Measurements from ENCODE around the gene SLC27A3.

SLC27A3 gene, protein sequence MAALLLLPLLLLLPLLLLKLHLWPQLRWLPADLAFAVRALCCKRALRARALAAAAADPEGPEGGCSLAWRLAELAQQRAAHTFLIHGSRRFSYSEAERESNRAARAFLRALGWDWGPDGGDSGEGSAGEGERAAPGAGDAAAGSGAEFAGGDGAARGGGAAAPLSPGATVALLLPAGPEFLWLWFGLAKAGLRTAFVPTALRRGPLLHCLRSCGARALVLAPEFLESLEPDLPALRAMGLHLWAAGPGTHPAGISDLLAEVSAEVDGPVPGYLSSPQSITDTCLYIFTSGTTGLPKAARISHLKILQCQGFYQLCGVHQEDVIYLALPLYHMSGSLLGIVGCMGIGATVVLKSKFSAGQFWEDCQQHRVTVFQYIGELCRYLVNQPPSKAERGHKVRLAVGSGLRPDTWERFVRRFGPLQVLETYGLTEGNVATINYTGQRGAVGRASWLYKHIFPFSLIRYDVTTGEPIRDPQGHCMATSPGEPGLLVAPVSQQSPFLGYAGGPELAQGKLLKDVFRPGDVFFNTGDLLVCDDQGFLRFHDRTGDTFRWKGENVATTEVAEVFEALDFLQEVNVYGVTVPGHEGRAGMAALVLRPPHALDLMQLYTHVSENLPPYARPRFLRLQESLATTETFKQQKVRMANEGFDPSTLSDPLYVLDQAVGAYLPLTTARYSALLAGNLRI

DNA sequence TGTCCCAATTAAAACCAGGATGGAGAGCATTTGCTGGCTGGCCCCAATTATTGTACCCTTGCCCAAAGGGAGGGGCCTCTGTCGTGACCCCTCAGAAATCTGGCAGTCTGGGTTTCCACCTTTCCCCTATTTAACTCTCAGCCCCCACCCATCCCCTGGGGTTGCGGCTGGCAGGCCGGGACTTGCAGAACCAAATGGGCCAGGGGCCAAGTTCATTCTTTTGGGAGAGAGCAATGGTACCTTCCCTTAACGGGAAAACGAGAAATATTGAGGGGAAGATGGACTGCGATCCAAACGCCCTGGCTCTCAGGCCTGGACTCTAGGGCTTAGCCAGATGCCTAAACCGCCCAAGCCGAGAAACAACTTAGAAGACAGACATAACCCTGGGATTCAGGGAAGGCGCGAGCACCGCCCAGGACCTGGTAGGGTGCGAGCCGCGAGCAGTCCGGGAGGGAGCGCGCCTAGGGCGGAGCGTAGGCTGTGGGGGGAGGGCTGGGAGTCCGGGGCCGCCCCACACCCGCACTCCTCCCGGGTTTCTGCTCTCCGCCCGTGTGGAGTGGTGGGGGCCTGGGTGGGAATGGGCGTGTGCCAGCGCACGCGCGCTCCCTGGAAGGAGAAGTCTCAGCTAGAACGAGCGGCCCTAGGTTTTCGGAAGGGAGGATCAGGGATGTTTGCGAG, at the start of gene SLC27A3:
Gene SLC27A3 (plus strand): TSS at position 628 of the 678 bp plus-strand sequence. CDS start 91 bp downstream, outside the sequence.
- peak; percentile 6 for DNase-seq

DNA sequence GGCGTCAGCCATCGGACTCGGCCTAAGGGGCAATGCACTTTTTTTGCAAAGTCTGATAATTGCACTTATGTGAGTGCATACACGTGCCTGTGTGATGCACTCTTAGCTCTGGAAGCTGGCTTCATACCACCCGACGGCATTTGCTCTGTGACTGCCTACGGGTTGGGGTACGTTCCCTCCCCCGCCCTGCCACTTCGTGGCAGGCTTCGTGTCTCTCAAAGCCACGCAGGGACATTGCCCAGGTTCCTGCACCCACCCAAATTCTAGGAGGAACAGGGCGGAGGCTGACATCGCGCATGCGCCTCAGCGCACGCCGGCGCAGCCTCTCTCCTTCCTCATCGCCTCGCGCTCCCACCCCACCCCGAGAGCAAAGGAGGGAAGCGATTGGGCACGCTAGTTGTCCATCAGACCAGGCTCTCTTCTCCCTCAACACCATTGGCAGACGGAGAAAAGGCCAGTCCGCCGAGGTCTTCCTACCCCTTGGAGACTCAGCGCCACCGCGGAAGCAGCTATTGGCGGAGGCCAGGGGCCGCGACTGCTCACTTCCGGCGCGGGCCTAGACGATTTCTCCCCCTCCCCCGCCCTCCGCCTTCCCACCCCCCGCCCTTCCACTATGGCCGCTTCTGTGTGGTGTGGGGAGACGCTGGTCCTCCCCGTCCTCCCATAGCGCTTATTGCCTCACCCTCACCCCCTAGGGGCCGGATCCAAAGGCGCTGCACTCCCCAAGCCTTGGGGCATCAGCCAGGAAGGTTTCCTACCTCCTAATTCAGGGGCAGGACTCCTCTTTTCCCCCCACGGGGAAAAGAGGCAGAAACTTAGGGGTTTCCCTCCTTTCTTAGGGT, 47.5 kb upstream of the SLC27A3 start, which contains the start of gene INTS3:
Gene INTS3 (plus strand): TSS at position 588 of the 842 bp plus-strand sequence. CDS start 585 bp downstream, outside the sequence.
- Histone ChIP-seq H3K36me3 (replicated peaks) (no peaks in the 10 kb centered on the region), H3K27ac (peak within 1 kb of the TSS; percentile 68), H3K27me3 (replicated peaks) (no peaks in the 10 kb centered on the region), H3K4me3 (ENCODE audit: low read depth, low read length) (peak within 1 kb of the TSS; percentile 80)
- in situ Hi-C loops (cut with HindIII; ENCODE audit: low pct_ligation_motif_present, low sequenced_read_pairs): no loop called here
- TF ChIP-seq, protein P1, sequence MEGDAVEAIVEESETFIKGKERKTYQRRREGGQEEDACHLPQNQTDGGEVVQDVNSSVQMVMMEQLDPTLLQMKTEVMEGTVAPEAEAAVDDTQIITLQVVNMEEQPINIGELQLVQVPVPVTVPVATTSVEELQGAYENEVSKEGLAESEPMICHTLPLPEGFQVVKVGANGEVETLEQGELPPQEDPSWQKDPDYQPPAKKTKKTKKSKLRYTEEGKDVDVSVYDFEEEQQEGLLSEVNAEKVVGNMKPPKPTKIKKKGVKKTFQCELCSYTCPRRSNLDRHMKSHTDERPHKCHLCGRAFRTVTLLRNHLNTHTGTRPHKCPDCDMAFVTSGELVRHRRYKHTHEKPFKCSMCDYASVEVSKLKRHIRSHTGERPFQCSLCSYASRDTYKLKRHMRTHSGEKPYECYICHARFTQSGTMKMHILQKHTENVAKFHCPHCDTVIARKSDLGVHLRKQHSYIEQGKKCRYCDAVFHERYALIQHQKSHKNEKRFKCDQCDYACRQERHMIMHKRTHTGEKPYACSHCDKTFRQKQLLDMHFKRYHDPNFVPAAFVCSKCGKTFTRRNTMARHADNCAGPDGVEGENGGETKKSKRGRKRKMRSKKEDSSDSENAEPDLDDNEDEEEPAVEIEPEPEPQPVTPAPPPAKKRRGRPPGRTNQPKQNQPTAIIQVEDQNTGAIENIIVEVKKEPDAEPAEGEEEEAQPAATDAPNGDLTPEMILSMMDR (IDR thresholded peaks at IDR 0.05; ENCODE audit: low read depth, low read length, missing control alignments): peak; percentile 16
- DNase-seq: peak; percentile 100

More for the DNA sequence above, at the start of gene SLC27A3:
- in situ Hi-C loops (cut with HindIII; ENCODE audit: low pct_ligation_motif_present, low sequenced_read_pairs): no loop called here
- TF ChIP-seq, protein P1 (IDR thresholded peaks at IDR 0.05; ENCODE audit: low read depth, low read length, missing control alignments): no peak
- Histone ChIP-seq H3K27ac (no peak within 1 kb of the TSS), H3K36me3 (replicated peaks) (peaks cover 6% of the 10 kb centered on the region), H3K4me3 (ENCODE audit: low read depth, low read length) (peak within 1 kb of the TSS; percentile 65), H3K27me3 (replicated peaks) (no peaks in the 10 kb centered on the region)

DNA sequence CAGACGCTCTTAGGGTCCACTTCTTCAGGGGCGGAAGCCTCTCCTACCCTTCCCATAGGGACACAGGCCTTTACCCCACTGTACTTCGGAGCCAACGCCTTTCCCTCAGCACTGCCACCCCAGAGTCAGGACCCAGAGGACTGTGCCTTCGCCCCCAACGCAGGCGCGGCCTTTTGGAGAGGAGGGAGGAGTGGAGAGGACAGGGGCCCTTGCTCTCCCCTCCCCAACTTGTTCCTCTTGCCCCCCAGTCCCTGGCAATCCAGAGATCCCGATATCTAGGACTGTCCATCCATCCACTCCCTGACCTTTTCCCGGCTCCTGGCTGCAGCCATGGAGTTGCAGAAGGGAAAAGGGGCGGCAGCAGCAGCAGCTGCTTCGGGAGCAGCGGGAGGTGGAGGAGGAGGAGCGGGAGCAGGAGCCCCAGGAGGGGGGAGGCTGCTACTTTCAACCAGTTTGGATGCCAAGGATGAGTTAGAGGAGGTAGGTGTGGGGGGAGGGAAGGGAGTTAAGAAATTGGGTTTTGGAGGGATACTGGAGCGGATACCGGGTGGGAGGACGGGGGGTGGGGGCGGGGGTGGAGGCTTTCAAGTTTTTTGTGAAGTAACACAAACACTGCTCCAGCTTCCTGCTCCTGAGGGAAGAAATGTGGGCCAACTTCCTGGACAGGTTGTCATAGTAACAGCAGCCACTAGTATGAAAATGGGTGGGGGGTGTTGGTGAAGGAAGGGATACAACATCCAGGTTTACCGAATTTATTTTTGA, 46.7 kb upstream of the SLC27A3 start:
- Histone ChIP-seq H3K36me3 (replicated peaks) (no peaks in the 10 kb centered on the region), H3K27ac (peak overlapping the region; percentile 68), H3K27me3 (replicated peaks) (no peaks in the 10 kb centered on the region), H3K4me3 (ENCODE audit: low read depth, low read length) (peak overlapping the region; percentile 80)
- TF ChIP-seq, protein P1 (IDR thresholded peaks at IDR 0.05; ENCODE audit: low read depth, low read length, missing control alignments): no peak
- in situ Hi-C loops (cut with HindIII; ENCODE audit: low pct_ligation_motif_present, low sequenced_read_pairs): no loop called here
- DNase-seq: no peak

DNA sequence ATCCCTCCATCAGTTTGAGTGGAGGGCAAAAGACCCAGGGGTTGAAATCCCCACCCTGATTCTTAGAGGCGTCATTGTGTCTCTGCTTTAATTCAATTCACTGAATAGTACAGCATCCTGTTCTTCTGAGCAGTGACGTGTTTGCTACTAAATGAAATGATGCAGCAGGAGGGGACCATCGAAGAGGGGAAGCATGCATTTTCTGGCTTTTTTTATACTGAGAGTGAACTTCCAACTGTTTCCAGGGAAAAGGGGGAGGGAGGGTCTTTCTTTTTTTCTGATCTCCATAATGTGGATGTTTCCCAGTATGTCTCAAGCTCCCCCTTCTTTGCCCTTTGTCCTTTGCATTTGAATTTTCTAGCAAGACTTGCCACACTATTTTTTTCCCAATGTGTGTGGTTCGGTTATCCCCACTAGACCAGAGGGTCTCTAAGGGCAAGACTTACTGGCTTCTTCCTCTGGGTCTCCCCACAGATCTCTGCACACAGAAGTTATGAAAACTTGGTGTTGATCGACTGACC, 44.7 kb upstream of the SLC27A3 start:
- DNase-seq: no peak
- TF ChIP-seq, protein P1 (IDR thresholded peaks at IDR 0.05; ENCODE audit: low read depth, low read length, missing control alignments): no peak
- in situ Hi-C loops (cut with HindIII; ENCODE audit: low pct_ligation_motif_present, low sequenced_read_pairs): no loop called here
- Histone ChIP-seq H3K27me3 (replicated peaks) (no peaks in the 10 kb centered on the region), H3K36me3 (replicated peaks) (no peaks in the 10 kb centered on the region), H3K27ac (no peak overlapping the region), H3K4me3 (ENCODE audit: low read depth, low read length) (no peak overlapping the region)

Data from brain microvascular endothelial cell (primary cell).